Renal cortical epithelial cell (primary cell): ENCODE data around the gene SLC27A3. TPM values are rescaled to one million over a fixed set of nuclear protein-coding genes. Genes with fewer than 3 reads are reported as not detected.
"Not testable (repeated sequence)": the region's sequence is repeated elsewhere in the genome, so short reads cannot be mapped to it uniquely, and the experiment has no call there.

Experiments
- DNase-seq: peaks from one replicate; pipeline ENCODE4 v3.0.0-alpha.2; 2011; ENCODE audit warnings: low read depth
- total RNA-seq: library from RNA; depleted of rRNA; stranded (reverse); fragments of >200 nt; gene quantifications from 2 replicates; pipeline ENCODE4 v1.2.3, GENCODE V29; 2014

The SLC27A3 gene
- total RNA-seq, 1 donor from 2014 or later: 8.5 TPM

- DNase-seq: peak; percentile 49
Observed at GRCh38 chr1:153760440-153760839, 14.8 kb upstream of the SLC27A3 start.

GRCh38 chr1:153763365-153764225 lies 11.6 kb upstream of the SLC27A3 start:
- no peak for DNase-seq

GRCh38 chr1:153764310-153764709 lies 10.9 kb upstream of the SLC27A3 start:
- DNase-seq: no peak

- not testable (repeated sequence) for DNase-seq
Observed at GRCh38 chr1:153766663-153767062, 8.5 kb upstream of the SLC27A3 start.

- DNase-seq: no peak
Observed at GRCh38 chr1:153767519-153767918, 7.7 kb upstream of the SLC27A3 start.

GRCh38 chr1:153768316-153769181 lies 6.7 kb upstream of the SLC27A3 start:
- no peak for DNase-seq

- DNase-seq: no peak
Observed at GRCh38 chr1:153769221-153769620, 6.0 kb upstream of the SLC27A3 start.

GRCh38 chr1:153770797-153771196 lies 4.4 kb upstream of the SLC27A3 start:
- DNase-seq: no peak

GRCh38 chr1:153771261-153771660 lies 3.9 kb upstream of the SLC27A3 start:
- DNase-seq: no peak

- no peak for DNase-seq
Observed at GRCh38 chr1:153771841-153772593, 3.2 kb upstream of the SLC27A3 start.

GRCh38 chr1:153773096-153773921 lies 1.9 kb upstream of the SLC27A3 start:
- no peak for DNase-seq

- DNase-seq: no peak
Observed at GRCh38 chr1:153774026-153774595, 1.1 kb upstream of the SLC27A3 start.

- DNase-seq: peak; percentile 18
Observed at GRCh38 chr1:153775458-153776327, 486 bp downstream of the SLC27A3 start.

- DNase-seq: no peak
Observed at GRCh38 chr1:153776352-153776751, 1.1 kb downstream of the SLC27A3 start.

GRCh38 chr1:153776845-153777370 lies 1.7 kb downstream of the SLC27A3 start:
- DNase-seq: no peak

GRCh38 chr1:153777648-153778047 lies 2.4 kb downstream of the SLC27A3 start:
- DNase-seq: peak; percentile 65

GRCh38 chr1:153778051-153778823 lies 3.0 kb downstream of the SLC27A3 start:
- DNase-seq: no peak

- DNase-seq: no peak
Observed at GRCh38 chr1:153778824-153779519, 3.8 kb downstream of the SLC27A3 start.
